Muscle of back (tissue), 11 donors: Measurements from ENCODE around the gene TTBK2. TPM values are rescaled to one million over a fixed set of nuclear protein-coding genes. Genes with fewer than 3 reads are reported as not detected.

ENCODE experiments used
- DNase-seq, 3 donors: peaks; one replicate each; pipeline versions ENCODE4 v3.0.0 to v3.0.0-alpha.2; 2013
- polyA plus RNA-seq, 10 donors: library from polyadenylated mRNA; unstranded; fragments of 120-200 nt; gene quantifications; one replicate each; pipeline ENCODE4 v1.2.1, GENCODE V29; 2013; ENCODE audit not compliant: insufficient read length in 10 of 10

TTBK2 gene
- polyA plus RNA-seq, 10 donors, result 8.8 to 13.7 (median 11.5) TPM

DNA sequence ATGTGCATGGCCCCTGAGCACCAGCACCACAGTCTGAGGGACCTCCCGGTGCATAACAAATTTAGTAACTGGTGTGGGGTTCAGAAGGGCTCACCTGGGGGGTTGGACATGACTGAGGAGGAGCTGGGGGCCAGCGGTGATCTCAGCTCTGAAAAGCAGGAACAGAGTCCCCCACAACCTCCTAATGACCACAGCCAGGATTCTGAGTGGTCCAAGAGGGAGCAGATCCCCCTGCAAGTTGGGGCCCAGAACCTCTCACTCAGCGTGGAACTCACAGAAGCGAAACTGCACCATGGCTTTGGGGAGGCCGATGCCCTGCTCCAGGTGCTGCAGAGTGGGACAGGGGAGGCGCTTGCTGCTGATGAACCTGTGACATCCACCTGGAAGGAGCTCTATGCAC is 226.6 kb downstream of the TTBK2 start:
- DNase-seq, result no peak

DNA sequence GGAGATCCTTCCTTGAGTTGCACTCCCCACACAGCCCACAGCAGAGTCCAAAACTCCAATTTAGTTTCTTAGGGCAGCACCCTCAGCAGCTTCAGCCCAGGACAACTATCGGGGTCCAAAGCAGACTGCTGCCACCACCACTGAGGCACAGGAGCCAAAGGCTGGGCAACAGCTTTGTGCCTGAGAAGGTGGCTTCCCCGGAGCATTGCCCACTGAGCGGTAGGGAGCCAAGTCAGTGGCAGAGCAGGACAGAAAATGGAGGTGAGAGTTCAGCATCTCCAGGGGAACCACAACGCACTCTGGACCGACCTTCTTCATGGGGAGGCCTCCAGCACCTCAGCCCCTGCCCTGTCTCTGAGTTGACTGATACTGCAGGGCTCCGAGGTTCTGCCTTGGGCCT is 227.1 kb downstream of the TTBK2 start:
- no peak for DNase-seq

DNA sequence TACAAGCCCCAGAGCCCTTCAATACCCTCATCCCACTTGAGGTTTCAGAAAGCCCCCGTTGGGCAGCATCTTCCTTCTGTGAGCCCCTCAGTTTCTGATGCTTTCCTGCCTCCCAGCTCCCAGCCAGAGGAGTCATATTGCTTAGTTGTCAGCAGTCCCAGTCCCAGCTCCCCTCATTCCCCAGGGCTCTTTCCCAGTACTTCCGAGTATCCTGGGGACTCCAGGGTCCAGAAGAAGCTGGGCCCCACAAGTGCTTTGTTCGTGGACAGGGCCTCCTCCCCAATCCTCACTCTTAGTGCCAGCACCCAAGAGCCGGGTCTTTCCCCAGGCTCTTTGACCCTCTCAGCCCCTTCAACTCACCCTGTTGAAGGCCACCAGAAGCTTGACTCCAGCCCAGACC is 227.6 kb downstream of the TTBK2 start:
- DNase-seq, result no peak

DNA sequence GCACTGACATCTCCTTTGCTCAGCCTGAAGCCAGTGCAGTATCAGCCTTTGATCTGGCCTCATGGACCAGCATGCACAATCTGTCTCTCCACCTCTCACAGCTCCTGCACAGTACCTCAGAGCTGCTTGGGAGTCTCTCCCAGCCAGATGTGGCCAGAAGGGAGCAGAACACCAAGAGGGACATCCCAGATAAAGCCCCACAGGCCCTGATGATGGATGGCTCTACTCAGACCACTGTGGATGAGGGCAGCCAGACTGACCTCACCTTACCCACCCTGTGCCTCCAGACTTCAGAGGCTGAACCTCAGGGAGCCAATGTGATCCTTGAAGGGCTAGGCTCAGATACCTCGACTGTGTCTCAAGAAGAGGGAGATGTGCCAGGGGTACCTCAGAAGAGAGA is 228.0 kb downstream of the TTBK2 start:
- no peak for DNase-seq

DNA sequence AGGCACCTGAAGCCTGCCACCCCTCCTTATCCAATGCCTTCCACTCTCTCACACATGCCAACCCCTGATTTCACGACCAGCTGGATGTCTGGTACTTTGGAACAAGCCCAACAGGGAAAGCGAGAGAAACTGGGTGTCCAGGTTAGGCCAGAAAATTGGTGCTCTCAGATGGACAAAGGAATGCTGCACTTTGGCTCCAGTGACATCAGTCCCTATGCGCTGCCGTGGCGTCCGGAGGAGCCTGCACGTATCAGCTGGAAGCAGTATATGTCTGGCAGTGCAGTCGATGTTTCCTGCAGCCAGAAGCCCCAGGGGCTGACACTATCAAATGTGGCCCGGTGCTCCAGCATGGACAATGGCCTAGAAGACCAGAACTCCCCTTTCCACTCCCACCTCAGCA is 228.8 kb downstream of the TTBK2 start:
- DNase-seq, result no peak

DNA sequence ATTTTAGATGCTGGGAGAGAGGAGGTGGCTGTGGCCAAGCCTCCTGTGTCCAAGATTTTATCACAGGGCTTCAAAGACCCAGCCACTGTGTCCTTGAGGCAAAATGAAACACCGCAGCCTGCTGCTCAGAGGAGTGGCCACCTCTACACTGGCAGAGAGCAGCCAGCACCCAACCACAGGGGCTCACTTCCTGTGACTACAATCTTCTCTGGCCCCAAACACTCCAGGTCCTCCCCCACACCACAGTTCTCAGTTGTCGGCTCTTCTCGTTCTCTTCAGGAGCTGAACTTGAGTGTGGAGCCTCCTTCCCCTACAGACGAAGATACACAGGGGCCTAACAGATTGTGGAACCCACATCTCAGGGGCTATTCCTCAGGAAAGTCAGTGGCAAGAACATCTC is 229.3 kb downstream of the TTBK2 start:
- no peak for DNase-seq

Other genes with a start within 250 kb of the TTBK2 start
- gene CDAN1, start 183.7 kb downstream of the TTBK2 start, polyA plus RNA-seq, result 10 to 100 TPM; 10.6 to 17.8 (median 14.4) TPM
- gene UBR1, start 185.3 kb upstream of the TTBK2 start, polyA plus RNA-seq, result 10 to 100 TPM; 14.7 to 32.6 (median 21.2) TPM
- gene TMEM62, start 212.8 kb upstream of the TTBK2 start, polyA plus RNA-seq, result 10 to 100 TPM in 2 of 10 donors, 1 to 10 TPM in 8; 5.5 to 11.0 (median 7.9) TPM